Measurements from ENCODE around the gene CHST6.
"Not testable (repeated sequence)": the region's sequence is repeated elsewhere in the genome, so short reads cannot be mapped to it uniquely, and the experiment has no call there.

CHST6 gene

DNA sequence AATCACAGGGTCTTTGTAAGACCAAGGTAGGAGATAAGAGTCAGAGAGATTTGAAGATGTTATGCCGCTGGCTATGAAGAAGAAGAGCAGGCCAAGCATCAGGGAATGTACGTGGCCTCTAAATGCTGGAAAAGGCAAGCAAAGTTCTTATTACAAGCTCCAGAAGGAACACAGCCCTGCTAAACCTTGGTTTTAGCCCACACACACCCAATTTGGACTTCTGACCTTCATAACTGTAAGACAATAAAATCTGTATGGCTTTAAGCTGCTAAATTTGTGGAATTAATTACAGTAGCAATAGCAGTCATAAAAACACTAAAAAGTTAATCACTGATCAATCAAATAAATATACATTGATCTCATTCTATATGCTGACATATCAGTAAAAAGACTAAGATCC, 36.8 kb downstream of the CHST6 start:
- POLR2A ChIA-PET (ENCODE audit: low non-redundant PET), result no interaction called here
- no peak for DNase-seq (ENCODE audit: low spot score)
- TF ChIP-seq CTCF (conservative IDR thresholded peaks at IDR 0.05; ENCODE audit: low read depth), result no peak
- no peak overlapping the region for H3K27ac ChIP-seq
- CTCF ChIA-PET, result interaction anchor here (0.9 kb wide), 1 partner anchor 259 kb away, joined by 4 read pairs; no protein-coding TSS in a partner anchor

GRCh38 chr16:75458029-75458428, 37.2 kb downstream of the CHST6 start:
- H3K27ac ChIP-seq, result no peak overlapping the region
- TF ChIP-seq CTCF (conservative IDR thresholded peaks at IDR 0.05; ENCODE audit: low read depth), result no peak
- ChIA-PET CTCF (interaction anchor here (0.9 kb wide), 1 partner anchor 259 kb away, joined by 4 read pairs; no protein-coding TSS in a partner anchor), POLR2A (ENCODE audit: low non-redundant PET) (no interaction called here)
- DNase-seq (ENCODE audit: low spot score), result no peak

- TF ChIP-seq CTCF (conservative IDR thresholded peaks at IDR 0.05; ENCODE audit: low read depth), result no peak
- no peak overlapping the region for H3K27ac ChIP-seq
- POLR2A ChIA-PET (ENCODE audit: low non-redundant PET), result no interaction called here
- DNase-seq (ENCODE audit: low spot score), result no peak
- CTCF ChIA-PET, result interaction anchor here (0.6 kb wide), 2 partner anchors 24 to 165 kb away, joined by 3 to 8 read pairs; no protein-coding TSS in a partner anchor
Measured at GRCh38 chr16:75457485-75458021, 37.7 kb downstream of the CHST6 start.

- no peak for DNase-seq (ENCODE audit: low spot score)
- no peak for TF ChIP-seq CTCF (conservative IDR thresholded peaks at IDR 0.05; ENCODE audit: low read depth)
- ChIA-PET POLR2A (ENCODE audit: low non-redundant PET) (no interaction called here), CTCF (interaction anchor here (0.6 kb wide), 2 partner anchors 23 to 165 kb away, joined by 3 to 8 read pairs; no protein-coding TSS in a partner anchor)
- peak overlapping the region; percentile 13; the same call in 1 of the 2 replicates for H3K27ac ChIP-seq
Measured at GRCh38 chr16:75456971-75457370, 38.3 kb downstream of the CHST6 start.

DNA sequence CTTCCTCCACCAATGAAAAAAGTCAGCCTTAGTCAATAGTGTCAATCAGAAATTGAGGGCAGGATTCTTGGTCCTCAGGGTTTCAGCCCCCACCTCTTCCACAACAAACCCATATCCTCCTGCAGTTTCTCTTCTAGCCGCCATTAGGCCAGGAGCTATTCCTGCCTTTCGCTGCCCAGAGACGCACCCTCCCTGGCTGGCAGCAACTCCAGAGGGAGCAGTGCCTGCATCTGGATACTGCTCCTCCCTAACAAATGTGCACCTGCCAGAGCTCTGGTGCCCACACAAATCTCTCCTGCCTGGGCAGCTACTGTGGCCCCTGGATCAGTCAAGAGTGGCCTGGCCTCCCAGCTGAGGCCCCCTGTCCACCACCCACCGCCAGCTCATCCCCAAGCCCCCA, 38.8 kb downstream of the CHST6 start:
- peak overlapping the region; percentile 13; the same call in 1 of the 2 replicates for H3K27ac ChIP-seq
- DNase-seq (ENCODE audit: low spot score); CTCF ChIA-PET; POLR2A ChIA-PET (ENCODE audit: low non-redundant PET): not testable (repeated sequence)

DNA sequence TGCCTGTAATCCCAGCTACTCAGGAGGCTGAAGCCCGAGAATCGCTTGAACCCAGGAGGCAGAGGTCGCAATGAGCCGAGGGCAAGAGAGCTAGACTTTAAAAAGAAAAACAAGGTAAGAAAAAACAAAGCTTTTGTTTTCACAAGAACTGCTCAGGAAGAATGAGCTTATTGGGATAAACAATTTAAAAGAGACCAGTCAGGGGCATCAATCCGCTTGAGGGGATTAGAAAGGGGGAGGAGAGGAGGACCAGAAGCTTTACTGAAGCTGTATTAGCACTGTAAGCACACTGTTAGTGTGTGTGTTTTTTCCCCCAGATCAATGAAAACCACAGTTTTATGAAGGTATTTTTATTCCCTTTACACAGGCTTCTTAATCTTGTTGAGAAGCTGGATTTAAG, 39.6 kb downstream of the CHST6 start:
- CTCF ChIA-PET, result interaction anchor here (0.6 kb wide), 3 partner anchors 10 to 1484 kb away, joined by 3 read pairs; no protein-coding TSS in a partner anchor
- H3K27ac ChIP-seq, result no peak overlapping the region
- POLR2A ChIA-PET (ENCODE audit: low non-redundant PET), result no interaction called here
- DNase-seq (ENCODE audit: low spot score), result no peak
- TF ChIP-seq CTCF (conservative IDR thresholded peaks at IDR 0.05; ENCODE audit: low read depth), result no peak

DNA sequence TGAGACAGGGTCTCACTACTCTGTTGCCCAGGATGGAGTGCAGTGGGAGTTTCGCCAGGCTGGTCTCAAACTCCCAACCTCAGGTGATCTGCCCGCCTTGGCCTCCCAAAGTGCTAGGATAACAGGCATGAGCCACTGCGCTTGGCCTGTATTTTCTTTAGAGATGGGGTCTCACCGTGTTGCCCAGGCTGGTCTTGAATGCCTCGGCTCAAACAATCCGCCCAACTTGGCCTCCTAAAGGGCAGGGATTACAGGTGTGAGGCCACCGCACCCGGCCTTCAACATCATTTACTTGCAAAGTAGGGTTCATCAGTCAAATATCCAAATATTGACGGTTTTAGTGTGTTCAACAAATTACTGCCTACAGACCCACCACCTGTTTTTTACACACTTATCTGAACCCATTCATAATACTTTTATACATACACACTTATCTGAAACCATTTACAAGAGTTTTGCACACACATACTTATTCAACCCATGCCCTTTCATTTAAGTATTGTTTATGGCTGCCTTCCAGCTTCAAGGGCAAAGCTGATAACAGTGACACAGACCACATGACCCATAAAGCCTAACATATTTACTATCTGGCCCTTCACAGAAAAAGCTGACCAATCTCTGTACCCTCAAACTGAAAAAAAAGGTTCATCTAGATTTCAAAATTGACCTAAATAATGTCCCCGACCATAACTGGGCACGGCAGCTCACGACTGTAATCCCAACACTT, 42.6 kb downstream of the CHST6 start:
- ChIA-PET CTCF (no interaction called here), POLR2A (ENCODE audit: low non-redundant PET) (no interaction called here)
- H3K27ac ChIP-seq, result no peak overlapping the region
- TF ChIP-seq CTCF (conservative IDR thresholded peaks at IDR 0.05; ENCODE audit: low read depth), result no peak
- DNase-seq (ENCODE audit: low spot score), result no peak
